ENCODE results near the gene IBTK.

GRCh38 chr6:82239597-82239996 is 7.9 kb downstream of the IBTK start:
- TF ChIP-seq CTCF (IDR thresholded peaks at IDR 0.05) (no peak), POLR2A (IDR thresholded peaks at IDR 0.05; ENCODE audit: low read depth) (no peak)

Measured in esophagus muscularis mucosa (tissue), 3 donors.